WI38 (cell line): Measurements from ENCODE around the gene HYI.
A peak's percentile ranks its signal among the peaks of the same experiment; 100 is the strongest.
"Not testable (repeated sequence)": the region's sequence is repeated elsewhere in the genome, so short reads cannot be mapped to it uniquely, and the experiment has no call there.

Experiments used
- H3K4me3 ChIP-seq: 2 replicates; pipeline ENCODE4 v1.5.1; 2011; ENCODE audit warnings: low read depth, mild to moderate bottlenecking, control low read depth, low read length
- TF ChIP-seq, protein P1 (sequence below): IDR thresholded peaks from 2 replicates; pipeline ENCODE4 v1.5.1; 2012; ENCODE audit warnings: low read depth, mild to moderate bottlenecking, control low read depth, low read length

HYI gene

GRCh38 chr1:43415901-43416300, 37.8 kb downstream of the HYI start:
- TF ChIP-seq, protein P1, sequence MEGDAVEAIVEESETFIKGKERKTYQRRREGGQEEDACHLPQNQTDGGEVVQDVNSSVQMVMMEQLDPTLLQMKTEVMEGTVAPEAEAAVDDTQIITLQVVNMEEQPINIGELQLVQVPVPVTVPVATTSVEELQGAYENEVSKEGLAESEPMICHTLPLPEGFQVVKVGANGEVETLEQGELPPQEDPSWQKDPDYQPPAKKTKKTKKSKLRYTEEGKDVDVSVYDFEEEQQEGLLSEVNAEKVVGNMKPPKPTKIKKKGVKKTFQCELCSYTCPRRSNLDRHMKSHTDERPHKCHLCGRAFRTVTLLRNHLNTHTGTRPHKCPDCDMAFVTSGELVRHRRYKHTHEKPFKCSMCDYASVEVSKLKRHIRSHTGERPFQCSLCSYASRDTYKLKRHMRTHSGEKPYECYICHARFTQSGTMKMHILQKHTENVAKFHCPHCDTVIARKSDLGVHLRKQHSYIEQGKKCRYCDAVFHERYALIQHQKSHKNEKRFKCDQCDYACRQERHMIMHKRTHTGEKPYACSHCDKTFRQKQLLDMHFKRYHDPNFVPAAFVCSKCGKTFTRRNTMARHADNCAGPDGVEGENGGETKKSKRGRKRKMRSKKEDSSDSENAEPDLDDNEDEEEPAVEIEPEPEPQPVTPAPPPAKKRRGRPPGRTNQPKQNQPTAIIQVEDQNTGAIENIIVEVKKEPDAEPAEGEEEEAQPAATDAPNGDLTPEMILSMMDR: no peak
- no peak overlapping the region for H3K4me3 ChIP-seq

DNA sequence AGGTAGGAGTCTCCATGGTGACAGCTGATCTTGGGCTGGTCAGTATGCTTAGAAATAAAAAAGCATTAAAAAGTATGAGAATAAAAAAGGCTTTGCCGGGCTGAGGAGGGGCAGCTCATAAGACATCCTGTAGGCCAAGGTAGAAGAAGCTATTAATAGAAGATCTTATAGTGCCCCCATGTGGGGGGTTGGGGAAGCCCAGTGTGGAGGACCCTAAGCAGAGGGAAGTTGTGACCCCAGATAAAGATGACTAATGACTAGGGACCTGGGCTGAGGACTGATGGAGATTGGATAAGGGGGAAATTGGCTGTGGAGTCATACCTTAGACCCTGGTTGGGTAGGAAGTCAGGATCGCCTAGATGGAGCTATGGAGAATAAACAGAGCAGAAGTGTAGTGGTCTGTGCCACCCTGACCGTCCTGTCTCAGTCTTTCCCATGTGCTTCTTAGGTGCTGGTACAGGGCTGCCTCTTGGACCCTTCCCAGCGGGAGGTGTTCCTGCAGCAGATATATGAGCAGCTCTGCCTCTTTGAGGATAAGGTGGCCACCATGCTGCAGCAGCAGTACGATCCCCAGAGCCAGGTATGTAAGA, 39.0 kb downstream of the HYI start:
- no peak overlapping the region for H3K4me3 ChIP-seq
- TF ChIP-seq, protein P1: peak; percentile 55; the same call in 1 of the 2 replicates

DNA sequence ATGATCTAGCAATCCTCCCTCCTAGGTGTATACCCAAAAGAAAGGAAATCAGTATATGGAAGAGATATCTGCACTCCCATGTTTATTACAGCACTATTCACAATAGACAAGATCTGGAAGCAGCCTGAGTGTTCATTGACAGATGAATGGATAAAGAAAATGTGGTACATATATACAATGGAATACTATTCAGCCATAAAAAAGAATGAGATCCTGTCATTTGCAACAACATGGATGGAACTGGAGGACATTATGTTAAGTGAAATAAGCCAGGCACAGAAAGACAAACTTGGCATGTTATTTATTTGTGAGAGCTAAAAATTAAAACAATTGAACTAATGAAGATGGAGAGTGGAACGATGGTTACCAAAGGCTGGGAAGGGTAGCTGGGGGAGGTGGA, 40.3 kb downstream of the HYI start:
- H3K4me3 ChIP-seq: not testable (repeated sequence)

DNA sequence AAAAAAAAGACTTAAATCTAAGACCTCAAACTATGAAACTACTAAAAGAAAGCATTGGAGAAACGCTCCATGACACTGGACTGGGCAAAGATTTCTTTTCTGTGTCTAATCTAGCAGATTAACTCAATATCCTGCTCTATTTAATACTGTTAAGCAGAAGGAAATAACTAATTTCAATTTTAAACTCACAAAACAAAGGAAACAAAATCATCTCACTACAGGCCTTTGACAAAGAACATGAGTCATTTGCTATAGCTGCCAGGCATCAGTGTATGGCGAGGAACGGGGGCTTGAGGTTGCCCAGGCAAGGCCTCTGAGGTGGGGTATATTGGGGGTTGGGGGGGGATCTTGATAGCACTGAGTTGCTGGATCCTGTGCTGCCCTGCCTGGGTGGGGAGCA, 43.2 kb downstream of the HYI start:
- H3K4me3 ChIP-seq: no peak overlapping the region
- TF ChIP-seq, protein P1: no peak

DNA sequence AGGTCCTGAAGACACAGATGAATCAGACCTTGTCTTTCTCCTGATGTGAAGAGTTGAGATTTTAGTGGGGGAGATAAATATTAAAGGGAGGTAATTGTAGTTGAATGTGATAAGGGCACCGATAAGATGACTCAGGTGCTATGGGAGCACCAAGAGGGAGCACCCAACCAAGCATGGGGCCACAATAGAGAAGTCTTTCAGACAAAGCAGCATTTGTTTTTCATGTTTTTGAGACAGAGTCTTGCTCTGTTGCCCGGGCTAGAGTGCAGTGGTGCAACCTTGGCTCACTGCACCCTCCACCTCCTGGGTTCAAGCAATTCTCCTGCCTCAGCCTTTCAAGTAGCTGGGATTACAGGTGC, 47.9 kb downstream of the HYI start:
- H3K4me3 ChIP-seq: no peak overlapping the region
- TF ChIP-seq, protein P1: no peak

GRCh38 chr1:43405219-43405875, 48.4 kb downstream of the HYI start:
- TF ChIP-seq, protein P1: no peak
- no peak overlapping the region for H3K4me3 ChIP-seq

- TF ChIP-seq, protein P1: no peak
- no peak overlapping the region for H3K4me3 ChIP-seq
Measured at GRCh38 chr1:43404353-43404752, 49.4 kb downstream of the HYI start.
